GM19238 (cell line): ENCODE results near the gene PRSS57.
A peak's percentile ranks its signal among the peaks of the same experiment; 100 is the strongest.

Experiments
- DNase-seq: peaks from one replicate; pipeline ENCODE4 v3.0.0; 2011; ENCODE audit warnings: low spot score; ENCODE audit not compliant: insufficient read length

PRSS57 gene

DNA sequence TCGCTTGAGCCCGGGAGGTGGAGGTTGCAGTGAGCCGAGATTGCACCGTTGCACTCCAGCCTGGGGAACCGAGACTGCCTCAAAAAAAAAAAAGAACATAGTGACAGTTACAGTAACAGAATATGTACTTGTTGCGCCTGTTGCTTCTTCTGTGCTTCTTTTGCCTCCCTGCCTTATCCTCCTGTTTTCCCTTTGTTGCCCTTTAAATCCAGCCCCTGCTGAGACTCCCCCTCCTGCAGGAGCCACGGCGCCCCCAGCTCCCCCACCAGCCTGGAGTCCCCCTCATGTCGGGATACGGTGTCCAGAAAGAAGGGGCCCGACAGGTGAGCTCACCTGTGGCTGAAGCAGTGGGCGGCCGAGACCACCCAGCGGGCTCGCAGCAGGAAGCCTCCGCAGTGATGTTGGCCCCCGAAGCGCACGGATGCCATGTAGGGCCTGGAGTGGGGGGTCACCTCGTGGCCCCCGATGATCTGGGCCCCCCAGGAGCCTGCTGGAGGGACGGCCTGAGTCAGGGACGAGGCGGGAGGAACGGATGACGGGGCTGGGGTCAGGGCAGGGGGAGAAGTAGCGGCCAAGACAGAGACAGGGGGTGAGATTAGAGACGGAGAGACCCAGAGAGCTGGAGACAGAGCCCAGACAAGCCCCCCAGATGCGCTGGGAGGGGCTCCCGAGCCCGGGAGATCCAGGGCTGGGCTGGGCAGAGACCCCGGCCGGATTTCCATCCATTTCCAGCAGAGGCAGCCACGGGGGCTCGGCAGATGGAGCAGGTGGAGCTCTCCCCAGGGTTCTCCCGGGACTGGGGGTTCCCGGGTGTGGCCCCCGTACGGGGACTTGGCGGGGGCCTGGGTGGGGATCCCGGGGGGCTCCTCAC is 536 bp downstream of the PRSS57 start:
- DNase-seq, result no peak

DNA sequence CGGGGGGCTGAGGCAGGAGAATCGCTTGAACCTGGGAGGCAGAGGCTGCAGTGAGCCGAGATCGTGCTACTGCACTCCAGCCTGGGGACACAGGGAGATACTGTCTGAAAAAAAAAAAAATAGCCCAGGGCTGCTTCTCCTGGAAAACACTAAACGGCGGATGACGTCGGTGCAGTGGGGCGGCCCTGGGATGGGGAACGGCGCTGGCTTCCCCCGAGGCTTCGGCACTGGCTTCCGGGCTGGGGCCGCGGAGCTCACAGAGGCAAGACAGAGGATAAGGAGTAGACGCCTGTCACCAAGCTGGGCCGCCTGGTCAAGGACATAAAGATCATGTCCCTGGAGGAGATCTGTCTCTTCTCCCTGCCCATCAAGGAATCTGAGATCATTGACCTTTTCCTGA is 5.0 kb downstream of the PRSS57 start:
- no peak for DNase-seq

DNA sequence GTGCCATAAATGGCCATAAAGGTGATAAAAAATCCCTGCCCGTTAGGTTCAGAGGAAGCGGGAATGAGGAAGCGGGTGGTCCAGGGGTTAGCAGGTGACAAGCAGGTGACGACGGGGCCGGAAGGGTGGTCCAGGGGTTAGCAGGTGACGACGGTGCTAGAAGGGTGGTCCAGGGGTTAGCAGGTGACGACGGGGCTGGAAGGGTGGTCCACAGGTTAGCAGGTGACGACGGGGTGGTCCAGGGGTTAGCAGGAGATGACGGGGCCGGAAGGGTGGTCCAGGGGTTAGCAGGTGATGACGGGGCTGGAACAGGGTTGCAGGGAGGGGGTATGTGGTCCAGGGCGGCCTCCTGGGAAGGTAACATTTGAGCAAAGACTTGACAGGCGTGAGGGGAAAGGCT is 6.3 kb downstream of the PRSS57 start:
- no peak for DNase-seq

DNA sequence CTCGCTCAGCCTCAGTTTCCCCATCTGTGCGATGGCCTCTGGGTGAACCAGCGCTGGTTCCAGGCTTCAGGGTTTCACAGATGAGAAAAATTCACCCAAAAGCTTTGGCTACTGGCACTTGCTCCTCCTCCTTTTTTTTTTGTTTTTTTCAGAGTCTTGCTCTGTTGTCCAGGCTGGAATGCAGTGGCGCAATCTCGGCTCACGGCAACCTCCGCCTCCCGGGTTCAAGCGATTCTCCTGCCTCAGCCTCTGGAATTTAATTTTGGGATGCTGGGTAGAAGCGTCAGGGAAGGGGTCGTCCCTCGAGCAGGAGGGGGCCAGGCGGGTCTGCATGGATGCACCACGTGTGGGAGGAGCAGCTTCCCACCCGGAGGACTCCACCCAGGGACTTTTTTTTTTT is 7.0 kb downstream of the PRSS57 start:
- no peak for DNase-seq

DNA sequence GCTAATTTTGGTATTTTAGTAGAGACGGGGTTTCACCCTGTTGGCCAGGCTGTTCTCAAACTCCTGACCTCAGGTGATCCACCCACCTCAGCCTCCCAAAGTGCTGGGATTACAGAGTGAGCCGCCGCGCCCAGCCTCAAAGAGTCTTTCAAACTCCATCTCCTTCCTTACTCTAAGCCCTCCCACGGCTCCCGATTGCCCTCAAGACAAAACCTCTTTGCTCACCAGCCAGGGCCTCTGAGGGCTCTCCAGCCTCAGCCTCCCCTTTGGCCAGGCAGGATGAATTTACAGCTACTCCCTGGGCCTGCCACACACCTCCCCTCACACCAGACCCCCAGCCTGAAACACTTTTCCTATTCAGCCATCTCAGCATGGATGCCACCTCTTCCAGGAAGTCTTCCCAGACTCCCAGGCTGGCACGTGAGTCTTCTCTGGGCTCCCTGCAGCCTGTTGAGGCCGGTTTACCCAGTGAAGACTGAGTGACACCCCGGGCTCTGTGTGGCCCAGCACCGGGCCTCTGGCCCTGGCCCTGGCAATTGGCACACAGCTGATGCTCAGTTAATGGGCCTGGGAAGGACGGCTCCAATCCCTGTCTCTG is 7.6 kb downstream of the PRSS57 start:
- no peak for DNase-seq

DNA sequence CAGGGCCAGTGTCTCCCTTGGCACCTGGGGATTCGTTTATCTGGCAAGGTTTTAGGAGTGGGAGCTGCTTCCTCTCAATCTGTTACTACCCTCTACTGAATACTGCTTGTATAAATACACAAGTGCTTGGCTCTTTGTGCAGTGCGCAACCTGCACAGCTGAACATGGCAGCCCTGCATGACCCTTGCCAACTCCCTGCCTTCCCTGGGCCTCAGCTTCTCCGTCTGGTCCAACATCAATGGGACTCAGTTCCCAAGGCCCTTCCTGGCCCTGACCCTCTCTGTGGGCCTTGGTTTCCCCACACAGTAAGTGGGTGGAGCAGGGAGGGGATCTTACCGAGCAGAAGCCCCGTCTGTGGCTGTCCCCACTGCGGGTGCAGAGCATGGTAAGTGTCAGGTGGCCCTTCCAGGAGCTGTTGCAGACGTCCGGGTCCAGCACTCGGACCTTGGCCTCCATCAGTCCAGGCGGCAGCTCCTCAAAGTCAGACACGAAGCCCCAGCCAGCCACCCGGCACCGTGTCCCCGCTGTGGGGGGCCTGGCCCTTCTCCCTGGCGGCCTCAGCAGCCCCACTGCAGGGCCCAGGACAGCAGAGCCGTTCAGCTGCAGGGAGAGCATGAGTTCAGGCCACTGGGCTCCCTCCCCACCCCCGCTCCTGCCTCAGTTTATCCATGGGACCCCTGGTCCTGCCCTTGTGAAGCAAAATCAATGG is 8.5 kb downstream of the PRSS57 start:
- no peak for DNase-seq

DNA sequence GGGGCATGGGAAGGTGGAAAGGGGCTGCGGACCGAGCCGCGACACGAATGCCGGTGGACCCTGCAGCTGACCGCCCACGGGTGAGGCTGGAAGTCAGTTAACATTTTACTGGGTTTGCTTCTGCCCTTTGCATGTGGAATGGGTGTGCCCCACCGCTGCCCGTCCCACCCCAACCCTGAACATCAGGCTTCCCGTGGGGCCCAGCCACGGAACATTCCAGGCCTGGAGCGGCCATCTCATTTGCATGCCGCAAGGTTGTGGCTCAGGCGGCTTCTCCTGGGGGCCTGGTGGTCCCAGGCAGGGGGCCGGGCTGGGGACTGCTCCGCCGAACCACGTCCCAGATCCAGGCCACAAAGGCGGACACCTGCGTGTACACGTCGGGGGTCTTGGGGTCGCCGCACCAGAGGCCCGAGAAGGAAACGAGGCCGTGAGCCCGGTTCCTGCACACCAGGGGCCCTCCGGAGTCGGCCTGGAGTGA is 9.8 kb downstream of the PRSS57 start:
- DNase-seq, result no peak

DNA sequence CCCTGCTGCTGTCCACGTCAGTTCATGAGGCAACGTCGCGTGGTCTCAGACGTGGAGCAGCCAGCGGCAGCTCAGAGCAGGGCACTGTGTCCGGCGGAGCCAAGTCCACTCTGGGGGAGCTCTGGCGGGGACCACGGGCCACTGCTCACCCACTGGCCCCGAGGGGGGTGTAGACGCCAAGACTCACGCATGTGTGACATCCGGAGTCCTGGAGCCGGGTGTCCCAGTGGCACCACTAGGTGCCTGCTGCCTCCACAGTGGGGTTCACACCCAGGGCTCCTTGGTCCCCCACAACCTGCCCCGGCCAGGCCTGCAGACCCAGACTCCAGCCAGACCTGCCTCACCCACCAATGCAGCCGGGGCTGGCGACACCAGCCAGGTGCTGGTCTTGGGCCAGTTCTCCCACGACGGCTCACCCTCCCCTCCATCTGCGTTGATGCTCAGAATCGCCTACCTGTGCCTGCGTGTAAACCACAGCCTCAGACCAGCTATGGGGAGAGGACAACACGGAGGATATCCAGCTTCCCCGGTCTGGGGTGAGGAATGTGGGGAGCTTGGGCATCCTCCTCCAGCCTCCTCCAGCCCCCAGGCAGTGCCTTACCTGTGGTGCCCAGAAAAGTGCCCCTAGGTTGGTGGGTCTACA is 12.5 kb downstream of the PRSS57 start:
- DNase-seq, result no peak

DNA sequence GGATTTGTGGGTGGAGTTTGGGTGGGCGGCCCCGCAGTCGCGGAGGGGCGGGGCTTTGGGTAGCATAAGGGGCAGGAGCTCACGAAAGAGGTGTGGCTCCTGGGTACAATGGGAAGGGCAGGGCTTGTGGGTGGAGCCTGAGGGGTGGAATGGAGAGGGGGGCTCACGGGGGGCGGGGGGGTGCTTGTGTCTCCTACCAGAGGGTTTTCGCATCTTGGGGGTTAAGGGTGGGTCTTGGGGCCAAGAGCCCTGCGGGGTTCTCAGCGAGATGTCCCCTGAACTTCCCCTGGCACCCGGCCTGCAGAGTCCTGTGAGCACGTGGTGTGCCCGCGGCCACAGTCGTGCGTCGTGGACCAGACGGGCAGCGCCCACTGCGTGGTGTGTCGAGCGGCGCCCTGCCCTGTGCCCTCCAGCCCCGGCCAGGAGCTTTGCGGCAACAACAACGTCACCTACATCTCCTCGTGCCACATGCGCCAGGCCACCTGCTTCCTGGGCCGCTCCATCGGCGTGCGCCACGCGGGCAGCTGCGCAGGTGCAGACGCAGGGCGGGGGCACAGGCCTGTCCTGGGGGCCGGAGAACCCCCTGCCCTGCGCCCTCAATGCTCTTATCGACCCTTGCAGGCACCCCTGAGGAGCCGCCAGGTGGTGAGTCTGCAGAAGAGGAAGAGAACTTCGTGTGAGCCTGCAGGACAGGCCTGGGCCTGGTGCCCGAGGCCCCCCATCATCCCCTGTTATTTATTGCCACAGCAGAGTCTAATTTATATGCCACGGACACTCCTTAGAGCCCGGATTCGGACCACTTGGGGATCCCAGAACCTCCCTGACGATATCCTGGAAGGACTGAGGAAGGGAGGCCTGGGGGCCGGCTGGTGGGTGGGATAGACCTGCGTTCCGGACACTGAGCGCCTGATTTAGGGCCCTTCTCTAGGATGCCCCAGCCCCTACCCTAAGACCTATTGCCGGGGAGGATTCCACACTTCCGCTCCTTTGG is 13.9 kb downstream of the PRSS57 start:
- peak; percentile 84 for DNase-seq

DNA sequence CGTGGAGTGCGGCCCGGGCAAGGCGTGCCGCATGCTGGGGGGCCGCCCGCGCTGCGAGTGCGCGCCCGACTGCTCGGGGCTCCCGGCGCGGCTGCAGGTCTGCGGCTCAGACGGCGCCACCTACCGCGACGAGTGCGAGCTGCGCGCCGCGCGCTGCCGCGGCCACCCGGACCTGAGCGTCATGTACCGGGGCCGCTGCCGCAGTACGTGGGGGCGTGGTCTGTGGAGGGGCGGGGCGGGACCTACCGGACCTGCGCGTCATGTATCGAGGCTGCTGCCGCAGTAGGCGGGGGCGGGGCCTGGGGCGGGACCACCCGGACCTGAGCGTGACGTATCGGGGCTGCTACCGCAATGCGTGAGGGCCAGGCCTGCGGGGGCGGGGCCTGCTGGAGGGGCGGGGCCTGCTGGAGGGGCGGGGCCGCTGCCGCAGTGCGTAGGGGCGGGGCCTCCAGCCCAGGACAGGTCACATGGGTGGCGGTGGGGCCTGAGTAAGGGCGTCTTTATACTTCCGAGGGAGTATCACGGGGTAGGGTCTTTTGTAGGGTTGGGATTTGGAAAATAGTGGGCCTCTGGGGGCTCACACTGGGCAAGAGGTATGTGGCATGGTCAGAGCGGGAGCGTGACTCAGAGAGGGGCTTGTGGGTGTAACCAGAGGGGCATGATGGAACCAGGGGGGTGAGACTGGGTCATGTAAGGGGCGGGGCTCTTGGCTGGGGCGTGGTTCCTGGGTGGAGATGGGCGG is 14.8 kb downstream of the PRSS57 start:
- DNase-seq, result peak; percentile 99

DNA sequence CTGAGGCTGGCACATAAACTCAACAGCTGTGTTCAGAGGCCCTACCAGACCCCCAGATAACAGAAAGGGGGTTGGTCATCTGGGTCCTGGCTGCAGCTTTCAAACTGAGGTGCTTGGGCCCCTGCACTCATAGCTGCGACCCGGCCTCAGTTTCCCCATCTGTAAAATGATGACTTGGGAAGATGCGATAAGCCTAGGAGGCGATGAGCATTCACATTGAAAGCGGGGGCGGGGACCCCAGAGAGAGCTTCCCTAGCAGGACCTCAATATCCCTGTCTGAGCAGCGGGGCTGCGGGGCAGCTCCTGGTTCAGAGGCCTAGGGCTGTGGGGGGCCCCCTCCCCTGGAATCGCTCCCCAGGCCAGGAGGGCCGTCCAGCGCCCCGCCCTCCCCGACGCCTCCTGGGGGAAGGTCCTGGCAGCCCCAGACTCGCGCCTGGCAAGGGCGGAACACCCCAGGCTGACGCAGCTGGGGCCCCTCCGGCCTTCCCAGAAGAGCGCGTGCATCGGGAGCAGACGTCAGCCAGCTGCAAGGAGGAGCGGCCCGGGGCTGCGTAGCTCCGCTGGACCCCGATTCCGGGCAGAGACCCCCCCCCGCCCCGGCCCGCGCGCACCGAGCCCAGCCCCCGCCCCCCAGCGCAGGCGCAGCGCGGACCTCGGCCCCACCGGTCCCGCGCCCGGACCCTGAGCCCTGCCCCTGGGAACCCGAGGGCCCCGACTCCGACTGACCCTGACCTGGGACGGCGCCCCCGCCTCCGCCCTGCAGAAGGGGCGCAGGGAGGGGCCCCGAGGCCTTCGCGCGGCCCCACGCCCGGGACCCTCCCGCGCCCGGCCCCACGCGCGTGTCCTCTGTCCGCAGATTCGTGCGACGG is 15.6 kb downstream of the PRSS57 start:
- DNase-seq, result peak; percentile 66

DNA sequence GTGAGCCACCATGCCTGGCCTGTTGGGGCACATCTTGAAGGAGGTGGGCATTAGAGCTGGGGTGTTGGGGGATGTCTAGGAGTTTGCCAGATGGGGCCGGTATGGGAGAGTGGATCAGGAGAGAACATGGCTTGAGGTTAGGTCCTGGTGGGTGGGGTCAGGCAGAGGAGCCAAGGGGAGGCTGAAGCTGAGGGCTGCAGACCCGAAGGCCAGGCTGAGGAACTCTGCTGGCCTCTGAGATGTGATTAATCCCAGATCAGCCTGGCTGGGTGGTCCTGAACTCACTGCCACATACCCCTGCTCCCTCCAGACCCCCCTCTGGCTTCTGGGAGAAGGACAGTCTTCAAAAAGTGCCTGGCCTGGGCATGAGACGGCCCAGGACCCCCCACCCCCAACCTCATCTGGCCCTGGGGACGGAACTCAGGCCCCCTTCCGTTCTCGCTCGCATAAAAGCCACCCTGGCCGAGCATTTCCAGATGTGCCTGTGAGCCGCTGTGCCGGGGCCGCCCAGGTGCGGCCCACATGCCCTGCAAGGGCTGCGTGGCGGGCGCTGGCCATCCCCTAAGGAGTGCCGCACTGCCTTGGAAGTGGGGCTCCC is 16.4 kb downstream of the PRSS57 start:
- DNase-seq, result no peak

DNA sequence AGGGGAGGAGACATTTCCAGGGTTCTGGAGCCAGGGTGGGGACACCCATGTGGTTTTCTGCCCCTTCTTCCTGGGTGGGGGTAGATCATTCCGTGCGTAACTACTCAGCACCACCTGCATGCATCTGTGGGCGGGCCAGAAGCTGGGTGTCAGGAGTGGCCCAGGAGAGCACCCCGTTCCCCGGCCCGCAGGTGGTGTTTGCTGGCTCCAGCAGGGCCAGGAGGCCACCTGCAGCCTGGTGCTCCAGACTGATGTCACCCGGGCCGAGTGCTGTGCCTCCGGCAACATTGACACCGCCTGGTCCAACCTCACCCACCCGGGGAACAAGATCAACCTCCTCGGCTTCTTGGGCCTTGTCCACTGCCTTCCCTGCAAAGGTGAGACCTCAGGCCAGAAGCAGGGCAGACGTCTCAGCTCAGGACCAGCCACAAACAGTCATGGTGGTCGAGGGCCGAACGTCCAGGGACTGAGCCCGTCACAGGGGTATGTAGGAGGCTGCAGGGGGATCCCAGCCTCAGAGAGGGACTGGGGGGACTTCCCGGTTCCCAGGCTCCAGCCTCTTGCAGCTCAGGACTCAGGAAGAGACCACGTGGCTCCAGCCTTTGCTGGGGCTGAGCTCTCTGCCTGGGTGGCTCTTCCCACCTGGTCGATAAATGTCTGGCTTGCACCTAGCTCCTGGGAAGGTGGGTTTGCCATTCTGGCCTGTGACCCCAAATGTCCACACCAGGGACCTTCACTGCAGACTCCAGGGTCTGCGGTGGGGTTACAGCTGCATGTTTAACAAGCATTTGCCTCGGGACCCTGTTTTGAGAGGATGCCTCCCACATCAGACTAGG is 17.4 kb downstream of the PRSS57 start:
- DNase-seq, result no peak

DNA sequence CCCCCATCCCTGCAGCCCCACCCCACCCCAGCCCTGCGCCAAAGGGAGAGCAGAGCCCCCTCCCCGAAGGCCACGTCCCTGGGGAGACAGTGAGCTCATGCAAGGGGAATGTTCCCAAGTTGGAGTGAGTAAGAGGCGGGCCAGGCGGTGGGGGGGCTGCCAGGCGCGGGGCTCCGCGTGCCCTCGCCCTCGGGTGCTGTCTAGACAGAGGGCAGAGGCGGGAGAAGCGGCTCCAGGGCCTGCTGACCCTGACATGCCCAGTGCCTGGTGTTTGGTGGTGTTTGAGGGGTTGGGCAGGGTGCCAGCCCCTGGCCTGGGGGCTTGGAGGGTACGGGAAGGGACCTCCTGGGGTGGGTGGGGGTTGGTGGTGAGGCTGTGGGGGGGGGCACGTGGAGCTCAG is 18.1 kb downstream of the PRSS57 start:
- DNase-seq, result no peak

DNA sequence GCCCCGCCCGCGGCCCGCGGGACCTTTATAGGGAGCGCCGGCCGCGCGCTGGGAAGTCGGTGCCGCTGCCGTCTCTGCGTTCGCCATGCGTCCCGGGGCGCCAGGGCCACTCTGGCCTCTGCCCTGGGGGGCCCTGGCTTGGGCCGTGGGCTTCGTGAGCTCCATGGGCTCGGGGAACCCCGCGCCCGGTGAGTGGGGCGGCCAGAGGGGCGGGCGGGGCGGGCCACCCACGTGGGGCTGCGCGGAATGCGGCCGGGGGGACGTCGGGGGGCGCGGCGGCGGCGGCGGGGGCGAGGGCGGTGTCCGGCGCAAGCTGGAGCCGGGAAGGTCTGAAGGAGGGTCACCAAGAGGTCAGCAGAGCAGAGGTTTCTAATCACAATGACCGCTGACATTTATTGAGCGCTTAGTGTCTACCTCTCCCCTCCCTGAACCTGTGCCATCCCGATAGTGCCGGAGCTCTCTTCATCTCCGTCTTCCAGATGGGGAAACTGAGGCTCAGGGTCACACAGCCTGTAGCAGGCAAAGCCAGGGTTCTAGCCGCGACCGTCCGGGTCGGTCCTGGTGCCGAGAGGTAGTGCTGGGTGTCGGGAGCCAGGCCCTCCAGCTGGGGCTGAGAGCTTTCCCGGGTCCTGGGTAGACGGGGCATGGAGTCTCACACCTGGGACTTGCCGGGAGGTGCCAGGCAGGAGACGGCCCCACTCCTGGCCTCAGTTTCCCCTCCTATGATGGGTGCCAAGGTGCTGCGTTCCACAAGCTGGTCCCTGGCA is 18.7 kb downstream of the PRSS57 start, which contains the start of gene FSTL3:
TSS of gene FSTL3 (plus strand) at position 54 of the 767 bp plus-strand sequence. CDS start at position 86, 32 bp downstream.
- DNase-seq, result no peak

DNA sequence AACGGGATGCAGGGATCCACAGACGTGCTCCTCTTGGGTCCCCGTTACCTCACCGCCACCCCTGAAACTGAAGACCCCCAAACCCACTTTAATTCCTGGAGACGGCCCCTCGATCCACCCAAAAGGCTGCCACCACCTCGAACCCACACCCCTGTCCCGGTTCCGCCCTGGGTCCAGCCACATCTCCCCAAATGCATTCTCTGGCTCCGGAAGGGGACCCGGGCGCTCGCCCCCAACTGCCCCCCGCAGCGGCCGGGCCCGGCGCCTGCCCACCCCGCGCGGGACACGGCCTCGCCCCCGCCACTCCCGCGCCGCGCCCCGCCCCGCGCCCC is 19.3 kb downstream of the PRSS57 start:
- DNase-seq, result no peak
